Calu3 (cell line): ENCODE results near the gene S100B. TPM values are rescaled to one million over a fixed set of nuclear protein-coding genes. Genes with fewer than 3 reads are reported as not detected.

Experiments
- BruUV-seq: library from RNA; stranded (reverse); fragments of 400-500 nt; replicated peaks from 2 replicates; lab custom pipeline; 2021; lab: Mats Ljungman, UMichigan
- CTCF ChIA-PET: fragments of 300-600 bp; sonication (Branson Sonifier 250); formaldehyde crosslinking; loops from one replicate; lab custom pipeline; 2022; ENCODE audit warnings: antibody characterized with exemption; lab: Charles Lee
- DNase-seq: peaks from one replicate; pipeline ENCODE4 v3.0.0; 2022
- H3K27ac Mint-ChIP-seq: one replicate; pipeline ENCODE4 v1.8.0; 2022; ENCODE audit warnings: mixed read lengths; ENCODE audit not compliant: unreplicated experiment
- H3K27me3 Mint-ChIP-seq: one replicate; pipeline ENCODE4 v1.8.0; 2022; ENCODE audit warnings: mixed read lengths; ENCODE audit not compliant: unreplicated experiment
- H3K36me3 Mint-ChIP-seq: one replicate; pipeline ENCODE4 v1.8.0; 2022; ENCODE audit warnings: mild to moderate bottlenecking, moderate library complexity, mixed read lengths; ENCODE audit not compliant: insufficient read depth, unreplicated experiment
- H3K4me1 Mint-ChIP-seq: one replicate; pipeline ENCODE4 v1.8.0; 2022; ENCODE audit warnings: mild to moderate bottlenecking, low read depth, mixed read lengths; ENCODE audit not compliant: unreplicated experiment
- H3K4me3 Mint-ChIP-seq: one replicate; pipeline ENCODE4 v1.8.0; 2022; ENCODE audit warnings: mild to moderate bottlenecking, low read depth, moderate library complexity, mixed read lengths; ENCODE audit not compliant: unreplicated experiment
- H3K9me3 Mint-ChIP-seq: one replicate; pipeline ENCODE4 v1.8.0; 2022; ENCODE audit warnings: low read depth, mixed read lengths; ENCODE audit not compliant: unreplicated experiment
- intact Hi-C: fragments of 100-400 bp; cut with micrococcal nuclease; formaldehyde crosslinking; loops from one replicate; pipeline ENCODE4 v1.10.0; 2022; ENCODE audit not compliant: unreplicated experiment
- total RNA-seq: library from RNA; stranded (reverse); gene quantifications from 2 replicates; pipeline ENCODE4 v1.2.3, GENCODE V29; 2022
- TF ChIP-seq, protein P1 (sequence below): fragments of 200-600 bp; IDR thresholded peaks from one replicate; pipeline ENCODE4 v1.8.0; 2022; ENCODE audit warnings: antibody characterized with exemption; ENCODE audit not compliant: unreplicated experiment

The S100B gene
- total RNA-seq, 1 experiment from 2014 or later, result not detected

DNA sequence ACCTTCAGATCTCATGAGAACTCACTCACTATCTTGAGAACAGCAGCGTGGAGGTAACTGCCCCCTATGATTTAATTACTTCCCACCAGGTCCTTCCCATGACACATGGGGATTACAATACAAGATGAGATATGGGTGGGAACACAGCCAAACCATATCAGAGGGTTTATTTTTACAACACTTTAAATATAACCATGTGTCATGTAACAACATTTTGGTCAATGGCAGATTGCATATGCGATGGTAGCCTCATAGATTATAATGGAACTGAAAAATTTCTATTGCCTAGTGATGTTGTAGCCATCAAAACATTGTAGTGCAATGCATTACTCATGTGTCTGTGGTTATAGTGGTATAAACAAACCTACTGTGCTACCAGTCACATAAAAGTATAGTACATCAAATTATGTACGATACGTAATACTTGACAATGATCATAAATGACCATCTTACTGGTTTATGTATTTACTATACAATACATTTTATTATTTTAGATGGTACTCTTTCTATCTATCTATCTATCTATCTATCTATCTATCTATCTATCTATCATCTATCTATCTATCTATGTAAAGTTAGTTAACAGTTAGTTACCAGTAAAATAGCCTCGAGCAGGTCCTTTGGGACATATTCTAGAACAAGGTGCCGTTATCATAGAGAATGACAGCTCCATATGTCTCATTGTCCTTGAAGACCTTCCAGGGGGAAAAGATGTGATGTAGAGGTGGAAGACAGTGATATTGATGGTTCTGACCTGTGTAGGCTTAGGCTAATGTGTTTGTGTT, 12.6 kb upstream of the S100B start:
- Mint-ChIP-seq H3K27me3 (no peaks in the 10 kb centered on the region), H3K27ac (no peak overlapping the region), H3K4me3 (no peak overlapping the region), H3K9me3 (peaks cover 3% of the 10 kb centered on the region), H3K4me1 (peaks cover 11% of the 10 kb centered on the region), H3K36me3 (no peaks in the 10 kb centered on the region)
- BruUV-seq, result no TSS peak
- no peak for DNase-seq
- CTCF ChIA-PET, result no interaction called here
- intact Hi-C loops, result no loop called here
- TF ChIP-seq, protein P1, sequence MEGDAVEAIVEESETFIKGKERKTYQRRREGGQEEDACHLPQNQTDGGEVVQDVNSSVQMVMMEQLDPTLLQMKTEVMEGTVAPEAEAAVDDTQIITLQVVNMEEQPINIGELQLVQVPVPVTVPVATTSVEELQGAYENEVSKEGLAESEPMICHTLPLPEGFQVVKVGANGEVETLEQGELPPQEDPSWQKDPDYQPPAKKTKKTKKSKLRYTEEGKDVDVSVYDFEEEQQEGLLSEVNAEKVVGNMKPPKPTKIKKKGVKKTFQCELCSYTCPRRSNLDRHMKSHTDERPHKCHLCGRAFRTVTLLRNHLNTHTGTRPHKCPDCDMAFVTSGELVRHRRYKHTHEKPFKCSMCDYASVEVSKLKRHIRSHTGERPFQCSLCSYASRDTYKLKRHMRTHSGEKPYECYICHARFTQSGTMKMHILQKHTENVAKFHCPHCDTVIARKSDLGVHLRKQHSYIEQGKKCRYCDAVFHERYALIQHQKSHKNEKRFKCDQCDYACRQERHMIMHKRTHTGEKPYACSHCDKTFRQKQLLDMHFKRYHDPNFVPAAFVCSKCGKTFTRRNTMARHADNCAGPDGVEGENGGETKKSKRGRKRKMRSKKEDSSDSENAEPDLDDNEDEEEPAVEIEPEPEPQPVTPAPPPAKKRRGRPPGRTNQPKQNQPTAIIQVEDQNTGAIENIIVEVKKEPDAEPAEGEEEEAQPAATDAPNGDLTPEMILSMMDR, result no peak

DNA sequence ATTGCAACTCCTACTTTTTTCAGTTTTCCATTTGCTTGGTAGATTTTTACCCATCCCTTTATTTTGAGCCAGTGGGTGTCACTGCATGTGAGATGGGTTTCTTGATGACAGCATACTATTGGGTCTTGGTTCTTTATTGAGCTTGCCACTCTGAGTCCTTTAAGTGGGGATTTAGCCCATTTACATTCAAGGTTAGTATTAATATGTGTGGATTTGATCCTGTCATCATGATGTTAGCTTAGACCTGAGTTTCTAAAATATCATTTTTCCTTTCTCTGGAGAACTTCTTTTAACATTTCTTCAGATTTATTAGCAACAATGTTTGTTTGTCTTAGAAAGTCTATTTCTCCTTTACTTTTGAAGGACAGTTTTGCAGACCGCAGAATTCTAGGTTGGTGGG, 11.8 kb upstream of the S100B start:
- no peak overlapping the region for H3K27ac Mint-ChIP-seq

DNA sequence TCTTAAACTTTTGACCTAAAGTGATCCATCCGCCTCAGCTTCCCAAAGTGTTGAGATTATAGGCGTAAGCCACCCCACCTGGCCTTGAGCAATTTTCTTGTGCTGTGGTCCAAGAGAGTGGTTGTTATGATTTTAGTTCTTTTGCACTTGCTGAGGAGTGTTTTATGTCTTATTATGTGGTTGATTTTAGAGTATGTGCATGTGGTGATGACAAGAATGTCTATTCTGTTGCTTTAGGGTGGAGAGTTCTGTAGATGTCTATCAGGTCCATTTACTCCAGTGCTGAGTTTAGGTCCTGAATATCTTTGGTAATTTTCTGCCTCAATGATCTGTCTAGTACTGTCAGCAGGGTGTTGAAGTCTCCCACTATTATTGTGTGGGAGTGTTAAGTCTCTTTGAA, 11.2 kb upstream of the S100B start:
- Mint-ChIP-seq H3K9me3 (peaks cover 3% of the 10 kb centered on the region), H3K27ac (no peak overlapping the region), H3K27me3 (no peaks in the 10 kb centered on the region), H3K4me3 (no peak overlapping the region), H3K4me1 (peaks cover 10% of the 10 kb centered on the region), H3K36me3 (no peaks in the 10 kb centered on the region)
- BruUV-seq, result no TSS peak
- intact Hi-C loops, result no loop called here
- TF ChIP-seq, protein P1, result no peak
- CTCF ChIA-PET, result no interaction called here
- DNase-seq, result no peak

More for the DNA sequence above, 11.8 kb upstream of the S100B start:
- no peak for DNase-seq
- H3K27me3 Mint-ChIP-seq, result no peaks in the 10 kb centered on the region
- no TSS peak for BruUV-seq
- no peaks in the 10 kb centered on the region for H3K36me3 Mint-ChIP-seq
- H3K4me1 Mint-ChIP-seq, result peaks cover 11% of the 10 kb centered on the region
- peaks cover 3% of the 10 kb centered on the region for H3K9me3 Mint-ChIP-seq
- H3K4me3 Mint-ChIP-seq, result no peak overlapping the region
- CTCF ChIA-PET, result no interaction called here
- intact Hi-C loops, result no loop called here
- TF ChIP-seq, protein P1, result no peak

DNA sequence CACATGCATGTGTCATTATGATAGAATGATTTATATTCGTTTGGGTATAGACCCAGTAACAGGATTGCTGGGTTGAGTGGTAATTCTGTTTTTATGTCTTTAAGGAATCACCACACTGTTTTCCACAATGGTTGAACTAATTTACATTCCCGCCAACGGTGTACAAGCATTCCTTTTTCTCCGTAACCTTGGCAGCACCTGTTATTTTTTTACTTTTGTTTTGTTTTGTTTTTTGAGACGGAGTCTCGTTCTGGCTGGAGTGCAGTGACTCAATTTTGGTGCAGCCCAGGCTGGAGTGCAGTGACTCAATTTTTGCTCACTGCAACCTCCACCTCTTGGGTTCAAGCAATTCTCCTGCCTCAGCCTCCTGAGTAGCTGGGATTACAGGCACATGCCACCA, 8.5 kb upstream of the S100B start:
- CTCF ChIA-PET, result no interaction called here
- Mint-ChIP-seq H3K9me3 (no peaks in the 10 kb centered on the region), H3K4me3 (no peak overlapping the region), H3K27ac (no peak overlapping the region), H3K36me3 (no peaks in the 10 kb centered on the region), H3K27me3 (no peaks in the 10 kb centered on the region), H3K4me1 (no peaks in the 10 kb centered on the region)
- BruUV-seq, result no TSS peak
- TF ChIP-seq, protein P1, result no peak
- intact Hi-C loops, result no loop called here
- no peak for DNase-seq
